Transverse colon (tissue), 4 donors: ENCODE measurements around the gene TMEM129. TPM values are rescaled to one million over a fixed set of nuclear protein-coding genes. Genes with fewer than 3 reads are reported as not detected.

ENCODE experiments used
- DNase-seq: peaks from one replicate; pipeline ENCODE4 v3.0.0-alpha.2; 2019
- H3K27ac ChIP-seq, 4 donors: fragments of 200-600 bp; sonication (generic); 2 replicates each; pipeline ENCODE4 v1.5.1; 2016 to 2018; ENCODE audit warnings: inconsistent platforms in 4 of 4
- H3K27me3 ChIP-seq: fragments of 200-600 bp; sonication (generic); 2 replicates; pipeline ENCODE4 v1.5.1; 2017; ENCODE audit warnings: inconsistent platforms
- H3K36me3 ChIP-seq, 4 donors: fragments of 200-600 bp; sonication (generic); 2 replicates each; pipeline ENCODE4 v1.5.1; 2017 to 2019; ENCODE audit warnings: inconsistent platforms in 4 of 4
- H3K4me1 ChIP-seq, 4 donors: fragments of 200-600 bp; sonication (generic); 2 replicates each; pipeline ENCODE4 v1.5.1; 2017 to 2020; ENCODE audit warnings: inconsistent platforms in 4 of 4
- H3K4me3 ChIP-seq, 4 donors: fragments of 200-600 bp; sonication (generic); 1 replicate in 1 of 4; 2 replicates in 3 of 4; pipeline versions ENCODE4 v1.5.1 to v1.6.1; 2017 to 2019; ENCODE audit warnings: inconsistent platforms in 4 of 4
- H3K9me3 ChIP-seq, 2 donors: fragments of 200-600 bp; sonication (generic); 2 replicates each; pipeline ENCODE4 v1.5.1; 2017 to 2019; ENCODE audit warnings: inconsistent platforms in 2 of 2
- CTCF ChIP-seq, 5 experiments: fragments of 200-600 bp in 3 of 5; fragments of 450-650 bp in 2 of 5; sonication (generic) in 3 of 5; IDR thresholded peaks; 1 replicate in 2 of 5; 2 replicates in 3 of 5; pipeline ENCODE4 v1.5.1; 2016 to 2017; ENCODE audit warnings: antibody characterized with exemption in 5 of 5, inconsistent platforms in 3 of 5, mild to moderate bottlenecking in 2 of 5, moderate library complexity in 1 of 5
- EP300 ChIP-seq: sonication (generic); formaldehyde crosslinking; IDR thresholded peaks from one replicate; pipeline ENCODE4 v1.6.1; 2017; ENCODE audit warnings: antibody characterized with exemption, low read depth
- POLR2A ChIP-seq: fragments of 450-650 bp; IDR thresholded peaks from one replicate; pipeline ENCODE4 v1.6.1; 2016; ENCODE audit warnings: antibody characterized with exemption, mild to moderate bottlenecking, moderate library complexity
- POLR2AphosphoS5 ChIP-seq, 3 donors: sonication (generic); formaldehyde crosslinking; IDR thresholded peaks; one replicate each; pipeline ENCODE4 v1.6.1; 2016; ENCODE audit warnings: antibody characterized with exemption in 3 of 3
- WGBS, 2 donors: methylation state at CpG; one replicate each; pipeline ENCODE4 v1.1.5; 2018; ENCODE audit warnings: low coverage in 1 of 2; 5-methylcytosine and 5-hydroxymethylcytosine counted together
- in situ Hi-C, 4 donors: fragments of 200-750 bp; cut with MboI; loops; one replicate each; pipeline versions ENCODE4 v1.15.0 to v1.15.1; 2017; ENCODE audit warnings: low sequenced_read_pairs in 3 of 4, low pct_ligation_motif_present in 1 of 4, low pct_unique_long_range_greater_than_20kb in 1 of 4
- intact Hi-C: fragments of 100-400 bp; cut with DNase I; formaldehyde crosslinking; loops from one replicate; pipeline ENCODE4 v1.15.1; 2023; ENCODE audit warnings: low total_unique reads
- total RNA-seq, 4 donors: library from RNA; depleted of rRNA; stranded (reverse); fragments of >200 nt; gene quantifications; one replicate each; pipeline ENCODE4 v1.1.0, GENCODE V29; 2016

TMEM129 gene
- total RNA-seq, 4 donors from 2014 or later: 66.1 to 116 (median 86.6) TPM

GRCh38 chr4:1747603-1747967, 26.5 kb upstream of the TMEM129 start:
- peaks cover 5% of the 10 kb centered on the region for H3K27me3 ChIP-seq
- H3K9me3 ChIP-seq: no peaks in the 10 kb centered on the region
- in situ Hi-C loops: loop anchor here in 1 of 4 donors (10.0 kb wide), 2 partner anchors 67 to 157 kb away; no protein-coding TSS in a partner anchor
- intact Hi-C loops: loop anchor here (5.0 kb wide), 2 partner anchors 65 to 150 kb away; no protein-coding TSS in a partner anchor
- WGBS, 2 donors: 76% methylated on average over 10 of the region's 16 CpGs; no CpG with 5 or more reads in 1 of the 2 donors
- no peak for TF ChIP-seq POLR2AphosphoS5 (IDR thresholded peaks at IDR 0.05)
- TF ChIP-seq CTCF (IDR thresholded peaks at IDR 0.05): no peak
- no peak for TF ChIP-seq EP300
- no peak for TF ChIP-seq POLR2A
- H3K4me1 ChIP-seq: peaks cover 0 to 16% (median 8%) of the 10 kb centered on the region in 4 donors
- no peaks in the 10 kb centered on the region for H3K36me3 ChIP-seq
- no peak overlapping the region for H3K27ac ChIP-seq
- DNase-seq: no peak
- no peak overlapping the region for H3K4me3 ChIP-seq

- Histone ChIP-seq H3K4me3 (no peak overlapping the region), H3K4me1 (peaks cover 0 to 10% (median 4%) of the 10 kb centered on the region in 4 donors), H3K9me3 (no peaks in the 10 kb centered on the region), H3K27ac (no peak overlapping the region), H3K36me3 (no peaks in the 10 kb centered on the region), H3K27me3 (peaks cover 5% of the 10 kb centered on the region)
- in situ Hi-C loops: loop anchor here in 1 of 4 donors (10.0 kb wide), 2 partner anchors 68 to 158 kb away; no protein-coding TSS in a partner anchor
- TF ChIP-seq POLR2A (no peak), CTCF (IDR thresholded peaks at IDR 0.05) (no peak), POLR2AphosphoS5 (IDR thresholded peaks at IDR 0.05) (no peak), EP300 (no peak)
- intact Hi-C loops: loop anchor here (5.0 kb wide), 2 partner anchors 65 to 150 kb away; no protein-coding TSS in a partner anchor
- no peak for DNase-seq
- 50% methylated on average over 27 of the region's 33 CpGs; no CpG with 5 or more reads in 1 of the 2 donors for WGBS, 2 donors
These were observed 25.9 kb upstream of the TMEM129 start for GRCh38 chr4:1746919-1747602.

- Histone ChIP-seq H3K4me1 (peaks cover 0 to 5% (median 2%) of the 10 kb centered on the region in 4 donors), H3K27me3 (peaks cover 5% of the 10 kb centered on the region), H3K9me3 (no peaks in the 10 kb centered on the region), H3K36me3 (peaks cover 0 to 2% (median 0%) of the 10 kb centered on the region in 4 donors), H3K4me3 (no peak overlapping the region), H3K27ac (no peak overlapping the region)
- DNase-seq: peak; percentile 74
- in situ Hi-C loops (loop anchor here in 1 of 4 donors (10.0 kb wide), 2 partner anchors 69 to 159 kb away; no protein-coding TSS in a partner anchor), intact Hi-C loops (loop anchor here (5.0 kb wide), 2 partner anchors 66 to 151 kb away; no protein-coding TSS in a partner anchor)
- no peak for TF ChIP-seq POLR2AphosphoS5 (IDR thresholded peaks at IDR 0.05)
- peak; percentile 65 to 88 (median 80) for TF ChIP-seq CTCF (IDR thresholded peaks at IDR 0.05)
- 18% methylated on average over 10 of the region's 17 CpGs; no CpG with 5 or more reads in 1 of the 2 donors for WGBS, 2 donors
These were observed 25.2 kb upstream of the TMEM129 start for GRCh38 chr4:1746265-1746691.

- H3K9me3 ChIP-seq: no peaks in the 10 kb centered on the region
- in situ Hi-C loops (loop anchor here in 1 of 4 donors (10.0 kb wide), 2 partner anchors 69 to 159 kb away; no protein-coding TSS in a partner anchor), intact Hi-C loops (loop anchor here (5.0 kb wide), 2 partner anchors 67 to 152 kb away; no protein-coding TSS in a partner anchor)
- H3K36me3 ChIP-seq: peaks cover 0 to 4% (median 0%) of the 10 kb centered on the region in 4 donors
- no peak for DNase-seq
- WGBS, 2 donors: 68% methylated on average over 12 of the region's 12 CpGs; no CpG with 5 or more reads in 1 of the 2 donors
- H3K4me1 ChIP-seq: peaks cover 0 to 5% (median 2%) of the 10 kb centered on the region in 4 donors
- H3K4me3 ChIP-seq: no peak overlapping the region
- no peak for TF ChIP-seq EP300
- TF ChIP-seq CTCF (IDR thresholded peaks at IDR 0.05): no peak
- no peak for TF ChIP-seq POLR2A
- TF ChIP-seq POLR2AphosphoS5 (IDR thresholded peaks at IDR 0.05): no peak
- H3K27me3 ChIP-seq: peaks cover 5% of the 10 kb centered on the region
- no peak overlapping the region for H3K27ac ChIP-seq
These were observed 24.6 kb upstream of the TMEM129 start for GRCh38 chr4:1745697-1746096.
